GM03348 (cell line): ENCODE results near the gene RBPMS2.
A peak's percentile ranks its signal among the peaks of the same experiment; 100 is the strongest.
"Not testable (repeated sequence)": the region's sequence is repeated elsewhere in the genome, so short reads cannot be mapped to it uniquely, and the experiment has no call there.

Experiments used
- DNase-seq: peaks from one replicate; pipeline ENCODE4 v3.0.0; 2012; ENCODE audit warnings: low spot score

Gene RBPMS2

DNA sequence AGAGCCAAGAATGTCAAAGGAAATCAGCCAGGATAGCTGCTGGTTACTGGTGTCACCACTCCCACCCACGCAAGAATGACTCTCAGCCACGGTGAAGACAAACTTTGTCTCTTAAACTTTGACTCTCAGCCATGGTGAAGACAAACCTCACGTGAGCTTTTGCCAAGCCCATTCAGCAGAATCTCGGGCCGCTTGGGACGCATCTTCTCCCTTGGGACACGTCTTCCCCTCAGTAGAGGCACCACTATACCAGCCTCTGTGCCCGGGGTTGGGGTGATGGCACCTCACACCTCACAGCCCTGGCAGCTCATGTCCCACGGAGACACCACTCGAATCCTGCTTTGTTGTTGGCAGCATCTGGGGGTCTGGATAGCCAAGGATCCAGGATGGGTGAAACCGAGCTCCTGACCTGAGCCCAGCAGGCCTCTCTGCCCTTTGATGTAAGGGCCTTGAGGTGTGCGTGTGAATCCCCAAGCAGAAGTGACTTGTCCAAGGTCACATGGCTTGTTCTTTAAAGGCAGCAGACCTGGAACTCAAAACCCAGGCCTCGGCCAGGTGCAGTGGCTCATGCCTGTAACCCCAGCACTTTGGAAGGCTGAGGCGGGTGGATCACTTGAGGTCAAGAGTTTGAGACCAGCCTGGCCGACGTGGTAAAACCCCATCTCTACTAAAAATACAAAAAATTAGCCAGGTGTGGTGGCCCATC lies 21.8 kb downstream of the RBPMS2 start:
- no peak for DNase-seq

DNA sequence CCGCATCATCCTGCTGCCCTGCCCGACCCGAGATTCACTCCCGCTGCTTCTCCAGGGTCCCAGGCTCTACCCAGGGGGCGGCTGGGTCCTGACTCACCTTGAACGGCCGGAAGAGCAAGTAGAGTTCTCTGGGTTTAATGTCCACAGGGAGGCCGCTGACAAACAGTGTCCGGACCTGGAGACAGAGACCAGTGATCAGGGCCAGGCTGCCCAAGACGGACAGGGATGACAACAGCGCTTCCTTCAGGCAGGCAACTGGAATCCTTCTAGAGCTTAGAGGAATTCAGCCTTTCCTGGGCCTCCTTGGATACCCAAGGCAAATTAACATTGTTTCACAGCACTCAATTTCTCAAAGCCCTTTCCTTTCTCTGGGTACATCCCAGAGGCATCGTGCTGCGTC lies 23.9 kb downstream of the RBPMS2 start:
- no peak for DNase-seq

DNA sequence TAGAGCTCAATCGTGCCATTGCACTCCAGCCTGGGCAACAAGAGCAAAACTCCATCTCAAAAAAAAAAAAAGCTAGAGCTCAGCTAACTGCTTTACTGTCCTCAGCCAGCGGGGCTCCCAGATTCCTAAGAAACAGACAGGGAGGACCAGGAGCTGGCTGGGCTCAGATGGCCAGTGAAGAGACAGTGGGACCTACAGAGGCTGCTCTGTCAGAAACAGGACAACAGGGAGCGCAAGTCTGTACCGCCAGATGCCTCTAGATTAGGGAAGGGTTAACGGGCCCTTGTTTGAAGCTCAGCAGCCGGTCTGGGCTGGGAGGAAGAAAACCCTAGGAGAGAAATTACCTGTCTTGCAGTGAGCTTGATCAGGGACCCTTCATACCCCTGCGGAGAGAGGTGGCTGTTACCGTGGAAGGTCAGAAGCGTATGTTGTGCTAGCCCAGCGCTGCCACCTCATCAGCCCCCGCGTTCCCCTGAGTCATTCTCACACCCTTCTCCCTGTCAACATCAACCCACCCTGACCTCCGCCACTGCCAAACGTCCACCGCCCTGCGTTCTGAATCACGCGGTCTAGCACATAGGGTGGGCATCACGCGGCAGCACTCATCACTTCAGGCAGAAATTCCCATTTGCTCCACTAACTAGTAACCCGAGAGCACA lies 25.3 kb downstream of the RBPMS2 start:
- peak; percentile 39 for DNase-seq

DNA sequence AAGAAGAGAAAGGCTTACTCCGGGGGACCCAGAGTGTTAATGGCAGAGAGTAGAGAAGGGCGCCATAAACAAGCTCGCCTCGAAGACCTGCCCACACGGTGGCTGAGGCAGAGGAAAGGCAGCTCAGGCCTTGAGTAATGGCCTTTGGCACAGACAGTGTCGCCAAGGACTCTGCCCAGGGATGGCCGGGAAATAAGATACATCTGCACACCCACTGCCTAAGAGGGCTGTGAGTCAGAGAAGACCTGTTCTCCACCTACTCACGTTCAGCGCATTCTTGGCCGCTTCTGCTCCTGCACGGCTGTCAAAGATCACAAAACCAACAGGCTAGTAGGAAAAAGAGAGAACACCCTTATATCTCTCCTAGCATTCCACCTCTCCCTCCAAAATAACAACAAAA lies 26.2 kb downstream of the RBPMS2 start:
- DNase-seq: peak; percentile 75

DNA sequence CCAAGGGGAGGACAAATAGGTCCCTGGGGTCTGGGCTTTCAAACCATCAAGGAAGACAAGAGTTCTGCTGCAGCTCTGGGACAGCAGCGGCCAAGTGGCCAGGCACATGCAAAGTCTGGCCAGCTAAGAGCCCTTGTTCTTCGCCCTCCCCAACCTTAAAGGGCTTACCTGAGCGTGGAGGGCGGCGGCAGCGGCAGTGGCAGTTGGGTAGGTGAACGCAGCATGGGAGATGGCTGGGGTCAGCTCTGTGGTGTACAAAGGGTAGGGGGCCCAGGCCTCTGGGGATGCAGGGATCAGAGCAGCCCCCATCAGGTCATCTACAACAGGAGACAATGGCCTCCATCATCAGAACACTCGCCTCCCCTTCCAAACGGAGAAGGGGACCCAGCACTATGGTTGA lies 27.1 kb downstream of the RBPMS2 start:
- DNase-seq: no peak

DNA sequence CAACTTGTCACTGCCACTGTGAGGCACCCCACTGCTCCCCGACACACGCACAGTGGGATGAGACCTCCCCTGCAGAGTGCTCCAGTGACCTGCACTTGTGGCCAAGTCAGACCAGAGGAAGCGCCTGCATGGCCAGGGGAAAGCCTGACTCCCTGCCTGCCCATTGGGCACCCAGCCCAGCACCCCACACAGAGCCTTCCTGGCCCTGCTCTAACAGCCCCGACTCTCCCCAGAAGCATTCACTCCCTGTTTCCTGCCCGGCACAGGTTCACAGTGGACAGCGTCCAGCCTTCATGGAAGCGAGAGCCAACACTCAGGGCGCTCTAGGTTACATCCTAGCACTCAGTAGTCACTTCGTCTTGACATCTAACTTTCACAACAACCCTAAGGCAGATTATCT lies 27.8 kb downstream of the RBPMS2 start:
- no peak for DNase-seq

DNA sequence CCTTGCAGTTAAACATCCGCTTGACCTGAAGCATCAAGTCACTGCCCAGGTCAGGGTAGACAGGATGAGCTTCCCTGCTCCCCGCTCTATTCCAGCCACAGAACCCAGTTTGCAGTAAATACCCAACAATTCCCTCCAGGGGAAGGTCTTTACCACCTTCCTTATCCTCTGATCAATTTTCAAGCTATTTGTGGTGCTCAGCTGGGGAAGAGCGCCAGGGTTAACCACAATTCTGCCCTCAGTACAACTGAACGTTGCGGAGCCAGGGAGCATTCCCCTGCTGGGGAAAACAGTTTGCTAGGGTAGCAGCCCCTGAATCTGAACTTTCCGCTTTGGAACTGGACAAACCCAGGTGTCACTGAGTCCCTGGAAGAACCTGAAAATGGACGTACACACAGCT lies 28.5 kb downstream of the RBPMS2 start:
- no peak for DNase-seq

DNA sequence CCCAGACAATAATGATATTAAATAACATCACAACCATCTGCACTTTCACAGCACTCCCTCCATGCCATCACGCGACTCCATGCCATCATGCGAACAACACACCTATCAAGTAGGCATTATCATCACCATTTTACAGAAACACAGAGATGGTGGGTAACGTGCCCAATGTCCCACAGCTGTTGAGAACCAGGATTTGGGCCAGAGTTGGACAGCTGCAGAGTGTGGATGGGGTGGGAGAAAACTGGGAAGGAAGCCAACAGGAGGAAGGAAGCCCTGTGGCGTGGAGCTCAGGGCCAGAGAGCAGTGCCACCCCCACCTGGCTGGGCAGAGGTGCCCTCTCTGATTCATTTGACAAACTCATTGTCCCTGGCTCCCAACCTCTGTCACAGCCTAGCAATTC lies 29.0 kb downstream of the RBPMS2 start:
- DNase-seq: no peak

DNA sequence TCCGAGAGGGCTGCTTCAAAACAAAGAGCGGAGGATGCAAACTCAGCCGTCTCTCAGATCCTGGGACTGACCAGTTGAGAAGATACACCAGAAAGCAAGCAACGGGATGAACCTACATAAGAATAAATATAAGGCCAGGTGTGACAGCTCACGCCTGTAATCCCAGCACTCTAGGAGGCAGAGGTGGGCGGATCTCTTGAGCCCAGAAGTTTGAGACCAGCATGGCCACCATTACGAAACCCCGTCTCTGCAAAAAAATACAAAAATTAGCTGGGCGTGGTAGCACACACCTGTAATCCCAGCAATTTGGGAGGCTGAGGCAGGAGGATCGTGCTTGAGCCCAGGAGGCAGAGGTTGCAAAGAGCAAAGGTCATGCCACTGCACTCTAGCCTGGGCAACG lies 31.7 kb downstream of the RBPMS2 start:
- no peak for DNase-seq

DNA sequence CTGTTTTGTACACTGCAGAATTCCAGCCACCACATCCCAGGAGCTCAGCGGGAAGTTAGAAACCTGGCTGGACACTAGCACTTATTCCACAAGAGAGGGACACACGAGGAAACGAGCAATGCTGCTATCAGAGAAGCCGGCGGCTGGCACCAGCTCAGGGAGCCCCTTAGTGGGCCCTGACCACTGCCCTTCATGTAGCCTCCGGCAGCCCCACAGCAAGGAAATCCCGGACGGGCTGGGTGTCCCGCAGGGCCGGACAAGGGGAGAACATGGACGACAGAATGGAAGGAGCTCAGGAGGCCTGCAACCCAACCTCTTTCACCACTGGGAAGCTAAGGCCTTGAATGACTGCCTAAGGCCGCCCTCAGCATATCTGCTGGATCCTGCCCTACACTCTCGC lies 32.5 kb downstream of the RBPMS2 start:
- no peak for DNase-seq

DNA sequence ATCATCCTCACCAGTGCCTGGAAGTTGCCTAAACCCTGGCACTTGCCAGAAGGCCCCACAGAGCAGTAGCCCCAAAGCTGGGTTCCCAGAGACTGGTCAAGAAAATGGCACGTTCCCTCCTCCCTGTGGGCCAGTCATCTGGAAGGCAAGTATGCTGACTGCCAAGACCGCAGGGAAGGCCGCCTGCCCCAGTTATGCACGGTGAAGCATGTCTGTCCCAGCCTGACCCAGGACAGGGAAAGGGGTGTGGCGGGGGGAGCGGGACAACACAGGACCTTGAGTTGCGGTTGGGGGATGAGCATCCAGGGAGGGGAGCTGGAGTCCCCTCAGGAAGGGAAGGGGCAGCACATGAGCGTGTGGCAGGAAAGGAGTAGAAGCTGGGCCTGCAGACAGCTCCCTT lies 33.0 kb downstream of the RBPMS2 start:
- DNase-seq: no peak

DNA sequence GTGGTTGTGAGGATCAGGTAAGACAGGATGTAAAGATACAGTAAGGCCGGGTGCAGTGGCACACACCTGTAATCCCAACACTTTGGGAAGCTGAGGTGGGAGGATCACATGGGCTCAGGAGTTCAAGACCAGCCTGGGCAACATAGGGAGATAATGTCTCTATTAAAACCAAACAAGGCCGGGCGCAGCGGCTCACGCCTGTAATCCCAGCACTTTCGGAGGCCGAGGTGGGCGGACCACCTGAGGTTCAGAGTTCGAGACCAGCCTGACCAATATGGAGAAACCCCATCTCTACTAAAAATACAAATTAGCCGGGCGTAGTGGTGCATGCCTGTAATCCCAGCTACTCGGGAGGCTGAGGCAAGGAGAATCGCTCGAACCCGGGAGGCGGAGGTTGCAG lies 33.7 kb downstream of the RBPMS2 start:
- not testable (repeated sequence) for DNase-seq

DNA sequence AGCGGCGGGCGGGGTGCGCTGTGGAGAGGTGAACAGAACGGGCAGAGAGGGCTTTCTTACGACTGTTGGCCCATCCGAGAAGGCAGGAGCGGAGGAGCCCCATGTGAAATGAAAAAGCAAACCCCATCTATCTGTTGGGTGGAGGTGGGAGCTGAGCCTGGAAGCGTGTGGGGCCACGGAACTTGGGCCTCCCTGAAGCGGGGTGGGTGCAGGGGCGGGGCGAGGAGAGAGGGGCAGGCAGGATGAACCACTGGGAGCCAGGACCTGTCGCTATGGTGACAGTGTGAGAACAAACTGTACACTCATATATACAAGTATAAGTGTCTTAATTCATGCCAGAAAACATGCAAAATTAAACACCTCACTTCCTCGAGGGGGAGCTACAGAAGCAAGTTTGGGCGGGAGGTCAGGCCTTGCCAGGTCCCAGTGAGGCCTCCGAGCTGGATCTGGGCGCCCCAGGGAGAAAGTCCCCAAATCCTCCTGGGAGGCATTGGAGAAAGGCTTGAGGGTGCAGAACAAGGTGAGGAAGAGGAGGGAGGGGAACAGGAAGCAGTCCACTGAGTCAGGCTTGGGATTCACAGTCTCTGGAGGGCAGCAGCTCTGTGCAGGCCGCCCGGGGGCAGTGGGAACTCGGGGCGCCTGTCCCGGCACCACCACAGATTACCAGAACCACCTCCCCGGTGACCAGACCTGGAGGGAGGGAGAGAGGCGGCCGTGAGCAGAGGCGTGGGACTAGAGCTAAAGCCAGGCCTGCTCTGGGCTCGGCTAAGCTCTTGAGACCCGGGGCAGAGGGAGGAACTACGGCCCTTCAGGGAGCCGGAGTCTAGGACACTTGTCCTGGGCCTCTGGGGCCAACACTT lies 34.8 kb downstream of the RBPMS2 start:
- DNase-seq: peak; percentile 41

DNA sequence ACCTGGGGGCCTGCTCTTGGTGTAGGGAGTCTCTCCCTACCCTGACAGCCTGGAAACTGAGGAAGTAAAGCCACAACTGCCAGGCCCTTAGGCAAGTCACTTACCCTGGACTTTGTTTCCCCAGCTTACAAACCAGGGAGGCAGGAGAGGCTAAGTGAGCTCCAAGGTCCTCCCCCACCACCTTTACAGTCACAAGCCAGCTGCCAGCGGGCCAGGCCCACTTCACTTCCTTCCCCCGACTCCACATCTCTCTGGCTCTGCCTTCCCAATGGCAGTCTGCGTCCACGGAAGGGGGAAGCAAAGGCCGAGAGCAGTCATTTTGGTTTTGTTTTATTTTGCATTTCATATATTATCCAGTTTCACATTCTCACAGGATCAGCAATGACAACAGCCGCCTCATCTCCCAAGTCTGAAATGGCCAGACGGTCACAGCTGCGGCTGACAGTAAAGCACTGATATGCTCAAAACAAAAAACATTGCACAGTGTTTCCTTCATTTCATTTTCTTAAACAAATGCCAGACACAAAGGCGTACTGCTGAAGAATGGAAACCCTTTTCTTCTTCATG lies 35.7 kb downstream of the RBPMS2 start:
- no peak for DNase-seq

DNA sequence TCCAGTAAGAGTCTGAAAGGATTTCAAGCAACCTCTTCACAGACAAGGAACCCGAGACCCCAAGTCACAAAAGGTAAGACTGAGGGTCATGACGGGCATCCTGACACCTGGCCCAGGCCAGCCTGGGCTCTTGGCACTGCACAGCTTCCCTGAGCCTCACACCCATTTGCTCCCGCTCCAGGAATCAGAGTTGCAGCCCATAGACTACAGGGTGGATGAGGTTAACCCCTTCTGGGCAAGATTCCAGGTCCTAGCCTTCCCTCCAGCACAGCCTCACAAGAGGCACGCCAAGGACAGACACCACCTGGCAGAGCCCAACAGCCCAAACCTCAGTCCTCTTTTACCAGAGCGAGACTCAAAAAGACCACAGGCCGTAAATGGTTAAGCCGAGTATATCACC lies 36.2 kb downstream of the RBPMS2 start:
- no peak for DNase-seq

DNA sequence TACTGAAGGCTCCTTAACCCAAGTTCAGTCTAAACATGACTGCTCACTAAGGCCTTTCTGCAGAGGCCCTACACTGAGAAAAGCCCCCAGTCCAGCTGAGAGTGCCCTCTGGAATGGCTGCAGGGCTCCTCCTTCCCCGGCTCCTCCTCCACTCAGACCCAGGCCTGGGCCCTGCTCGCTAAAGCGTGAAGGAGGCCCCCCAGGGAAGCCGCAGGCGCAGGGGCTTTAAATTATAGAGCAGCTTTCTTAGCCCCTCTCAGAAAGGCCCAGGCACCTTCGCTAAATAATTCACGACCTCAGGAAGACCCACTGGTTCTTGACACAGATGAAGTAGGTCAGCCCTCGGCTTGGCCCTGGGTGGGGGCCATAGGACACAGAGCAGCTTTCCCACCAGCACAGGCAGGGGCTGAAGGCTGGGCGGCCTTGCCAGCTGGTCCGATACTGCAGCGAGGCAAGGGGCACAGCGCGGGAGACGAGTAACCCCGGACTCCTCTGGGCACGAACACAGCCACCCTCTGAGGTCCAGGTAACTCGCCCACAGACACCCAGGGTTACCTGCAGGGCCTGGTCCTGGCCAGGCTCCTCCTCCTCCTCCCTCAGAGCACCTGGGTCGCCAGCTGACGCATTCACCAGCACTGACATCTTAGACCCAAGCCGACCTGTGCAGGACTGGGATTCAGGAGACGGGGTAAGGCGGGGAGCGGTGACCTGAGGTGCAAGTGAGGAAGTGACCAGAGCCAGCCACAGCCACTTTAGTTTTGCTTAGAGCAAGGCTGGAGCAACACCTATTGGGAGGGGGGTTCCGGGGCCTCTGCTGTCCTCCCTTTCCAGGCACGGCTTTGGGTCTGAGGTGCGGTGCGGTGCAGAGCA lies 36.9 kb downstream of the RBPMS2 start:
- no peak for DNase-seq

DNA sequence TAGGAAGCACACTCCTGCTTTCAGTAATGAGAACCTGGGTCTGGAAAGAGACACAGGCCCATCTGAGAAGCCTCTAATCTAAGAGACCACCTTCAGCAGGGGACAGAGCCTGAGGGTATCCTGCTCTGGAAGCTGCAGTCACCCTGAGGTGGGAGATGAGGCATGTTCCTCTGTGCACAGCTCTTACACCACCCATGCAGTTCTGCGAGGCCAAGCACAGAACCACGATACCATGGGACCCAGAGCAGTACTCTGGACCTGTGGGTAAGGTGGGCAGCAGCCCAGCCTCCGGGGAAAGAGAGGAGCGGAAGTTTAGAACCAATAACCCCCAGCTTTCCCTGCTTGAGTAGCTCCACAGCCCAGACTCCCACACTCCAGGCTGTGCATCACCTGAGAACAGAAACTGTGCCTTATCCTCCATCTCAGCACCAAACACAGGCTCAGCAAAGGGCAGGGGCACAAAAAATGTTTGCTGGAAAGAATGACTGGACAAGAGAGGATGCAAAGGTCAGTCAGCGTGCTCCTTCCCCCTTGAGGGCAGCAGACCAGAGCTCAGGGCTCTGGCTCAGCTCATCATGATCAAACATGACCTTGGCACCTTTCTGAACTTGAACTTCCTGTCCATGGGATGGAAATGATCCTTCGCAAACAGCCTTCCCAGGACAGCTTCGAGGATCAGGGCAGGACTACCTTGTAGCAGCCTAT lies 43.1 kb downstream of the RBPMS2 start:
- DNase-seq: no peak

DNA sequence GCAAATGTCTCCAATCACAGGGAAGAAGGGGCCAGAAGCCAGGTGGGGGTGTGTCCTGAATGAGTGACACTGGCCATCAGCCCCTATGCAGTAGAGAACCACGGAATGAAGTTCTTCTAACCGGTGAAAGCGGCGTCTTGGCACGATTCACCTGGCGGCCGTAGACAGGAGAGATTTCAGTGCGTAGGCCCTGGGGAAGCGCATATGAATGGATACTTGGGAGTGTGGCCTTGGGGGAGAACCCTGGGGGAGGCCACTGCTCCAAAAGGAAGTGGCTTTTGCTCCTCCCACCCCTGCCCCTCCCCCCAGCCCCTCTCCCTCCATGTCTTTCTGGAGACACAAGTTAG lies 43.6 kb downstream of the RBPMS2 start:
- no peak for DNase-seq

DNA sequence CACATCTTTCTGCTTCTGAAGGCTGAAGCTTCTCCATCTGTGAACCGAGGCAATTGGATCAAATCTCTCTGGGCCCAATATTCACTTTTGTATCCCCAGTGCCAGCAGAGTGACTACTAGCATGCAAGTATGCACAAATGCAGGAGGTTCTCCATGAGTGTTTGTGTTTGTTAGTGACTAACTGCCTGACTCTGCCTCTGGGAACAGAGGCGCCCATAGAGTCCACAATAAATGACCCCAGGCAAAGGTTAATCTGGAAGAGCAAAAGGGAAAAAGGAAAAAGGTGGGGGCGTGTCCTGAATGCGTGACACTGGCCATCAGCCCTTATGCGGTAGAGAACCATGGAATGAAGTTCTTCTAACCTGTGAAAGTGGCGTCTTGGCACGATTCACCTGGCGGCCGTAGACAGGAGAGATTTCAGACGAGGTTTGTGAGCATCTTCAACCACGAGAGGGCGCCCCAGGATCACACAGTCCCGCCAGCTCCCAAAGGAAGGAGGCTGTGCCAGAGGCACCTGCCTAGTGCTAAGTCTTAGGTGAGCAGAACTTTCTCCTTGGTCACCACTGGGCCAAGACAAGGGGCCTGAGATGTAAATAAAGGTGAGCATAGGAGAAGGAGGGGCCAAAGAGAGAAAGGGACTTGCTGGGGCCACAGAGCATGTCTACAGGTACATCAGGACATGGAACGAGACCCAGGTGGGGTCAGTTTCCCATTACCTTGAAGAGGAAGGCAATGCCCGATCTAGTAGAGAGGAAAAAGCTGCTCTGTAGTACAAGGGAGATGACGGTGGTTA lies 44.2 kb downstream of the RBPMS2 start:
- DNase-seq: peak; percentile 84

DNA sequence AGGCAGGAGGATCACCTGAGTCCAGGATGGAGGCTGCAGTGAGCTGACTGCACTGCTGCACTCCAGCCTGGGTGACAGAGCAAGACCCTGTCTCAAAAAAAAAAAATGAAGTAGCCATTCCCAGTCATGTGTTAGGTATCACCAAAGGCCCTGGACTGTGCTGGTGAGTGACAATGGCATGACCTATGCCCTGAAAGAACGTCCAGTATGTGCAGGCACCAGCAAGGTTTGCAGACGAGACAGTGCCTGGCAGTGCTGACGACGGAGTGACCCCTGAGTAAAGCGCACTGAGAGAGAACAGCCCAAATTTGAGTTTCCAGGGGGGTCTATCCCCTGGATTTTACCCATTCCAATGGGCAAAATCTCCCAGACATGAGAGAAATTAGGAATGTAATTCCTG lies 45.2 kb downstream of the RBPMS2 start:
- DNase-seq: no peak
